SK-N-SH (cell line): ENCODE results near the gene RAI1. TPM values are rescaled to one million over a fixed set of nuclear protein-coding genes. Genes with fewer than 3 reads are reported as not detected.

Experiments used
- CTCF ChIA-PET: fragments of 300-600, 350-600 bp; formaldehyde crosslinking; extraction: SDS; loops from one replicate; lab custom pipeline; 2021; lab: Yijun Ruan, JAX
- POLR2A ChIA-PET: fragments of 350-600 bp; sonication (Branson Sonifier 250); formaldehyde crosslinking; extraction: SDS; loops from one replicate; lab custom pipeline; 2020; ENCODE audit warnings: antibody characterized with exemption, inconsistent platforms; lab: Yijun Ruan, JAX
- DNase-seq: peaks from one replicate; pipeline ENCODE4 v3.0.0; 2012
- H2AFZ ChIP-seq: fragments of 200-600 bp; sonication (generic); 2 replicates; pipeline ENCODE4 v1.8.1; 2016; ENCODE audit warnings: antibody characterized with exemption, mild to moderate bottlenecking, low read depth
- H3F3A ChIP-seq: fragments of 200-600 bp; sonication (generic); replicated peaks from 2 replicates; pipeline ENCODE3; 2016; ENCODE audit warnings: antibody characterized with exemption, mild to moderate bottlenecking; ENCODE audit not compliant: insufficient read depth
- H3K27ac ChIP-seq, 2 experiments: fragments of 200-500 bp in 1 of 2; fragments of 200-600 bp in 1 of 2; sonication (Bioruptor generic) in 1 of 2; sonication (generic), shearing (Covaris generic) in 1 of 2; 2 replicates each; pipeline versions ENCODE4 v1.5.1 to v1.6.1; 2014 to 2016; ENCODE audit warnings: low read depth in 2 of 2, inconsistent platforms in 1 of 2, low read length in 1 of 2, mild to moderate bottlenecking in 1 of 2, mixed read lengths in 1 of 2
- H3K27me3 ChIP-seq: fragments of 200-600 bp; sonication (generic), shearing (Covaris generic); 2 replicates; pipeline ENCODE4 v1.6.1; 2016; ENCODE audit warnings: mixed run types; ENCODE audit not compliant: insufficient read depth
- H3K36me3 ChIP-seq, 2 experiments: fragments of 200-500 bp in 1 of 2; fragments of 200-600 bp in 1 of 2; sonication (Bioruptor generic) in 1 of 2; sonication (generic) in 1 of 2; replicated peaks in 1 of 2; 2 replicates each; pipeline versions ENCODE3 to v1.5.1; 2014 to 2016; ENCODE audit warnings: low read length in 1 of 2, mild to moderate bottlenecking in 1 of 2; ENCODE audit not compliant: insufficient read depth in 2 of 2, control insufficient read depth in 1 of 2
- H3K4me1 ChIP-seq, 2 experiments: fragments of 200-500 bp in 1 of 2; fragments of 200-600 bp in 1 of 2; sonication (Bioruptor generic) in 1 of 2; sonication (generic), shearing (Covaris generic) in 1 of 2; 2 replicates each; pipeline versions ENCODE4 v1.5.1 to v1.6.1; 2014 to 2016; ENCODE audit warnings: low read depth in 1 of 2, low read length in 1 of 2, mixed run types in 1 of 2; ENCODE audit not compliant: insufficient read depth in 2 of 2, control insufficient read depth in 1 of 2
- H3K4me2 ChIP-seq: fragments of 200-600 bp; sonication (generic), shearing (Covaris generic); 2 replicates; pipeline ENCODE4 v1.6.1; 2017; ENCODE audit warnings: mixed run types
- H3K4me3 ChIP-seq, 2 experiments: fragments of 200-500 bp in 1 of 2; fragments of 200-600 bp in 1 of 2; sonication (Bioruptor generic) in 1 of 2; sonication (generic), shearing (Covaris generic) in 1 of 2; 2 replicates each; pipeline versions ENCODE4 v1.5.1 to v1.8.1; 2014 to 2016; ENCODE audit warnings: low read depth in 2 of 2, inconsistent platforms in 1 of 2, low read length in 1 of 2, mild to moderate bottlenecking in 1 of 2, mixed read lengths in 1 of 2, moderate library complexity in 1 of 2
- H3K79me2 ChIP-seq: fragments of 200-600 bp; sonication (generic); 2 replicates; pipeline ENCODE4 v1.8.1; 2017; ENCODE audit warnings: mild to moderate bottlenecking; ENCODE audit not compliant: insufficient read depth
- H3K9ac ChIP-seq: fragments of 200-600 bp; sonication (generic); 2 replicates; pipeline ENCODE4 v1.6.1; 2017; ENCODE audit warnings: mixed run types
- H3K9me2 ChIP-seq: fragments of 200-600 bp; sonication (generic); 2 replicates; pipeline ENCODE4 v1.6.1; 2017; ENCODE audit warnings: mixed run types
- H3K9me3 ChIP-seq: fragments of 200-600 bp; sonication (generic); 2 replicates; pipeline ENCODE4 v1.6.1; 2017; ENCODE audit warnings: mixed run types, mild to moderate bottlenecking, moderate library complexity
- H4K20me1 ChIP-seq: fragments of 200-600 bp; sonication (generic); 2 replicates; pipeline ENCODE4 v1.6.1; 2017; ENCODE audit warnings: mild to moderate bottlenecking, mixed run types; ENCODE audit not compliant: insufficient read depth
- CHD2 ChIP-seq: fragments of 150-350 bp; IDR thresholded peaks from 2 replicates; pipeline ENCODE4 v1.6.1; 2018; ENCODE audit warnings: low read length; ENCODE audit not compliant: partially characterized antibody
- EZH2phosphoT487 ChIP-seq: fragments of 200-600 bp; sonication (generic); IDR thresholded peaks from 2 replicates; pipeline ENCODE4 v1.6.1; 2017; ENCODE audit warnings: low read depth, mixed run types, mild to moderate bottlenecking, antibody characterized with exemption, moderate library complexity, borderline replicate concordance
- GABPA ChIP-seq: IDR thresholded peaks from 2 replicates; pipeline ENCODE4 v1.4.0; 2012; ENCODE audit warnings: low read depth, mild to moderate bottlenecking
- JUND ChIP-seq: IDR thresholded peaks from 2 replicates; pipeline ENCODE4 v1.4.0; 2012
- MAX ChIP-seq: IDR thresholded peaks from 2 replicates; pipeline ENCODE4 v1.4.0; 2012; ENCODE audit warnings: low read depth
- MEF2A ChIP-seq: IDR thresholded peaks from 2 replicates; pipeline ENCODE4 v1.4.0; 2012; ENCODE audit warnings: low read depth, borderline replicate concordance
- NFIC ChIP-seq: IDR thresholded peaks from 2 replicates; pipeline ENCODE4 v1.4.0; 2012; ENCODE audit warnings: borderline replicate concordance
- PBX3 ChIP-seq: IDR thresholded peaks from 2 replicates; pipeline ENCODE4; 2012
- RFX5 ChIP-seq: IDR thresholded peaks from 2 replicates; pipeline ENCODE4 v1.6.1; 2012; ENCODE audit warnings: mild to moderate bottlenecking, improper control_type of control experiment, low read length
- RXRA ChIP-seq: IDR thresholded peaks from 2 replicates; pipeline ENCODE4 v1.4.0; 2012; ENCODE audit warnings: low read depth, mild to moderate bottlenecking, borderline replicate concordance
- TCF12 ChIP-seq: IDR thresholded peaks from 2 replicates; pipeline ENCODE4 v1.4.0; 2012
- TEAD4 ChIP-seq: IDR thresholded peaks from 2 replicates; pipeline ENCODE4 v1.4.0; 2012; ENCODE audit warnings: mild to moderate bottlenecking, borderline replicate concordance; ENCODE audit not compliant: insufficient read depth
- USF2 ChIP-seq: fragments of 150-350 bp; IDR thresholded peaks from 2 replicates; pipeline ENCODE4 v1.6.1; 2017; ENCODE audit warnings: antibody characterized with exemption, low read length, low read depth, borderline replicate concordance
- YY1 ChIP-seq: IDR thresholded peaks from 2 replicates; pipeline ENCODE4 v1.4.0; 2012; ENCODE audit warnings: low read depth, mild to moderate bottlenecking
- ZBTB33 ChIP-seq: IDR thresholded peaks from 2 replicates; pipeline ENCODE4 v1.4.0; 2012; ENCODE audit warnings: low read depth, borderline replicate concordance
- WGBS: methylation state at CpG from one replicate; pipeline ENCODE4 v1.1.6; 2017; ENCODE audit warnings: low lambda C conversion rate; 5-methylcytosine and 5-hydroxymethylcytosine counted together
- polyA plus RNA-seq, 3 experiments: library from polyadenylated mRNA; depleted of rRNA; stranded (reverse); fragments of >200 nt; gene quantifications; 2 replicates each; pipeline ENCODE4 v1.2.3, GENCODE V29; 2012

RAI1 gene
- polyA plus RNA-seq, 1 of the 3 experiments (the other 2 are of a cell fraction), result 4.7 TPM

GRCh38 chr17:17763734-17764133 lies 82.5 kb downstream of the RAI1 start:
- Histone ChIP-seq H3K27ac (no peak overlapping the region), H2AFZ (no peak overlapping the region), H3K9me3 (no peaks in the 10 kb centered on the region), H3K36me3 (peaks cover 0 to 2% of the 10 kb centered on the region in 2 experiments), H3F3A (no peaks in the 10 kb centered on the region), H3K9ac (no peak overlapping the region), H3K79me2 (peaks cover 38% of the 10 kb centered on the region; the same call in 1 of the 2 replicates), H3K4me1 (peaks cover 20 to 53% of the 10 kb centered on the region in 2 experiments; a peak in 2 of 4 replicates), H3K4me2 (no peak overlapping the region), H3K4me3 (no peak overlapping the region), H4K20me1 (peaks cover 70% of the 10 kb centered on the region), H3K9me2 (no peaks in the 10 kb centered on the region), H3K27me3 (no peaks in the 10 kb centered on the region)
- WGBS, result 100% methylated on average over 4 of the region's 5 CpGs
- TF ChIP-seq PBX3 (no peak), YY1 (no peak), EZH2phosphoT487 (no peak), CHD2 (no peak), GABPA (no peak), RFX5 (no peak), MEF2A (no peak), RXRA (no peak), MAX (no peak), USF2 (no peak), NFIC (no peak), TCF12 (no peak), ZBTB33 (no peak), JUND (no peak), TEAD4 (no peak)
- ChIA-PET CTCF (interaction anchor here (1.1 to 1.2 kb wide), 2 partner anchors 81 to 83 kb away, joined by 3 to 5 read pairs; partner anchors contain the start of gene RAI1), POLR2A (no interaction called here)
- no peak for DNase-seq
